ENCODE measurements around the gene ELK3. TPM values are rescaled to one million over a fixed set of nuclear protein-coding genes. Genes with fewer than 3 reads are reported as not detected.

Gene ELK3
- total RNA-seq, 4 donors from 2014 or later = 10.1 to 25.3 (median 23.4) TPM

GRCh38 chr12:96190413-96191108, 3.6 kb upstream of the ELK3 start:
- Histone ChIP-seq H3K27me3 (no peaks in the 10 kb centered on the region), H3K27ac (no peak overlapping the region), H3K4me1 (peaks cover 0 to 11% (median 0%) of the 10 kb centered on the region in 3 donors), H3K4me3 (no peak overlapping the region), H3K9me3 (peaks cover 0 to 3% (median 0%) of the 10 kb centered on the region in 3 donors), H3K36me3 (no peaks in the 10 kb centered on the region)
- WGBS, 2 donors (ENCODE audit: low coverage in 1 of 2) = 75% methylated on average over 4 to 5 of the region's 10 CpGs
- TF ChIP-seq, protein P1, sequence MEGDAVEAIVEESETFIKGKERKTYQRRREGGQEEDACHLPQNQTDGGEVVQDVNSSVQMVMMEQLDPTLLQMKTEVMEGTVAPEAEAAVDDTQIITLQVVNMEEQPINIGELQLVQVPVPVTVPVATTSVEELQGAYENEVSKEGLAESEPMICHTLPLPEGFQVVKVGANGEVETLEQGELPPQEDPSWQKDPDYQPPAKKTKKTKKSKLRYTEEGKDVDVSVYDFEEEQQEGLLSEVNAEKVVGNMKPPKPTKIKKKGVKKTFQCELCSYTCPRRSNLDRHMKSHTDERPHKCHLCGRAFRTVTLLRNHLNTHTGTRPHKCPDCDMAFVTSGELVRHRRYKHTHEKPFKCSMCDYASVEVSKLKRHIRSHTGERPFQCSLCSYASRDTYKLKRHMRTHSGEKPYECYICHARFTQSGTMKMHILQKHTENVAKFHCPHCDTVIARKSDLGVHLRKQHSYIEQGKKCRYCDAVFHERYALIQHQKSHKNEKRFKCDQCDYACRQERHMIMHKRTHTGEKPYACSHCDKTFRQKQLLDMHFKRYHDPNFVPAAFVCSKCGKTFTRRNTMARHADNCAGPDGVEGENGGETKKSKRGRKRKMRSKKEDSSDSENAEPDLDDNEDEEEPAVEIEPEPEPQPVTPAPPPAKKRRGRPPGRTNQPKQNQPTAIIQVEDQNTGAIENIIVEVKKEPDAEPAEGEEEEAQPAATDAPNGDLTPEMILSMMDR (IDR thresholded peaks at IDR 0.05) = no peak
- TF ChIP-seq POLR2A (IDR thresholded peaks at IDR 0.05) = no peak
- no peak for TF ChIP-seq EP300 (IDR thresholded peaks at IDR 0.05)
- no peak for ATAC-seq

DNA sequence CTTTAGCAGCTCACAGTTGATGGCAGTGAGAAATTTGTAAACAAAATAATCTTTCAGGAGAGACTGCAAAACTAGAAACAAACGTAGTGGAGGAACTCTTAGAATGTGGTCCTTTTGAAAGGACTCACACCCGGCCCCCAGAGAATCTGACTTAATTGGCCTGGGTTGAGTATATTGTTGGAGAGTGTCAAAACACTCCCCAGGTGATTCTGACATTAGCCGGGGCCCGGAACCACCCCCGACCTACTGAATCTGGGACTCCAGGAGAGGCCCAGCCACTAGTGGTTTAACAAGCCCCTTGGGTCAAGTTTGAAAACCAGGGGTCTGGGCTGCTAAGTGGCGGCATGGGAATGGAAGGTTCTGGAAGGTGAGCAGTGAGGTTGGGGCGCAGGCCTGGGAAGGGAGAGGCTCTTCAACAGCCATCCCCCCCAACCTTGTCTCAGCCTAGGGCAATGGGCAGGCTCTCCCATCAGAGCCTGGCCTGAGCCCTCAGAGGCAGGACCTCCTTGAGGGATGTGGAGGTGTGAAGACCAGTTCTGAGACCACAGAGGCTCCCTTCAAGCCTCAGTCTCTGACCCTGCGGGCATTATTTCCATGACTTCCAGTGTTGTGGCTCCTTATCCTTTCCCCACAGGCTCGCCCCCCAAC, 1.1 kb upstream of the ELK3 start:
- no peak for ATAC-seq
- Histone ChIP-seq H3K9me3 (no peaks in the 10 kb centered on the region), H3K4me3 (peak overlapping the region in 1 of 2 donors; percentile 82), H3K27ac (peak overlapping the region in 3 of 4 donors; percentile 84 to 90 (median 89)), H3K4me1 (peaks cover 0 to 32% (median 3%) of the 10 kb centered on the region in 3 donors), H3K27me3 (no peaks in the 10 kb centered on the region), H3K36me3 (no peaks in the 10 kb centered on the region)
- TF ChIP-seq, protein P1 (IDR thresholded peaks at IDR 0.05) = no peak
- TF ChIP-seq EP300 (IDR thresholded peaks at IDR 0.05) (no peak), POLR2AphosphoS5 (IDR thresholded peaks at IDR 0.05) (no peak), POLR2A (IDR thresholded peaks at IDR 0.05) (no peak)
- 77 to 84% methylated on average over 6 to 9 of the region's 9 CpGs for WGBS, 2 donors (ENCODE audit: low coverage in 1 of 2)

DNA sequence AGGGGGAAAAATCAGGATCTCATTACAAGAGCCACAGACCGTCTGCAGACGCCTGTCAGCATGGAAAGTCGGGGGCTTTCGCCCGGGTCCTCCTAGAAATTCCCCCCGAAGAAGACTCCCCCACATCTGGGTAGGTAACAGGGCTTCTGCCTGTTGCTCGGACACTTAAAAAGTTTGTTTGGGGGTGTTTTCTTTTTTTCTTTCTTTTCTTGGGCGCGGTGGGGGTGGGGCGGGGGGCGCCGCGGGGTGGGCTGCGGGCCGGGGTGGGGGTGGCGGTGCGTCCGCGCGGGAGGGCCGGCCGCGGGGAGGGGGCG, 358 bp downstream of the ELK3 start:
- WGBS, 2 donors (ENCODE audit: low coverage in 1 of 2) = 0% methylated on average over 5 to 7 of the region's 24 CpGs
- Histone ChIP-seq H3K4me3 (peak overlapping the region; percentile 68 to 82), H3K27me3 (no peaks in the 10 kb centered on the region), H3K9me3 (no peaks in the 10 kb centered on the region), H3K36me3 (no peaks in the 10 kb centered on the region), H3K27ac (peak overlapping the region; percentile 52 to 90 (median 86)), H3K4me1 (peaks cover 0 to 45% (median 3%) of the 10 kb centered on the region in 3 donors)
- ATAC-seq = no peak
- TF ChIP-seq POLR2AphosphoS5 (IDR thresholded peaks at IDR 0.05) (no peak), POLR2A (IDR thresholded peaks at IDR 0.05) (no peak), EP300 (IDR thresholded peaks at IDR 0.05) (no peak)
- TF ChIP-seq, protein P1 (IDR thresholded peaks at IDR 0.05) = no peak

DNA sequence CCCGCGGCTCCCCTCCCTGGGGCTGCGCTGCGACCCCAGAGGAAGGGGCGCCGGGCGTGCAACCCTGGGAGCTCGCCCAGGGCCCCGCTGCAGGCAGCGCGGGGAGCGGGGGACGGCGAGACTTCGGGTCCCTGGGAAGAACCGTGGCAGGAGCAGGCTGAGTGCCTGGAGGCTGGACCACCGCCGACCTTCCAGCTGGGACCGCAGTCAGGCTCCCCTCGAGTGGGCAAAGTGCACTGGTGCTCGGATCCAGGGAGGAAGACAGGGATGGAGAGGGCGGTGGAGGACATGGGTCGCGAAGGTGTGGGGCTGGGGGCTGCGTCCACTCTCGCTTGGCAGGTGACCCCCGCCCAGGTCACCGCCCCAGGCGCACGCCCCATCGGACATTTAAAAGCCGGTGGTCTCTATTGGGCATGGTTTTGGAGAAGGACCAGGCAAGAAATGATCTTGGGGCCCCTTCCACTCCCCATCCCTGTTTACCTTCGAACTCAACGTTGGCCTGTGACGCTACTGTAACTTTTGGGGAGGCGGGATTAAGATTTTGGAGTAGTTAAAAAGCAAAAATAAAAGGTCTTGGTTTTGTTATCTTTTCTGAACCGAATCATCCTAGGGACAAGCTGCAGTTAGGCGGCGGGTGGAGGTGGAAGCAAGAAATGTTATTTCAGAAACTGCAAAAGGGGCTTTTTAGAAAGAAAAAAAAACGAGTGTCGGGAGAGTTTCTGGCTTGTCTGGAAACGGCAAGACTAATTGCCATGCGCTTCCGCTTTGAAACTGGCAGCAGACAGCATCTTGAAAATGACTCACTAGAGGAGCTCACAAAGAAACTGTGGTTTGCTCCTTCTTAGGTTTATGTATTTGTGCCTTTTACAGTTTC, 1.0 kb downstream of the ELK3 start:
- no peak for ATAC-seq
- no peaks in the 10 kb centered on the region for H3K9me3 ChIP-seq
- H3K4me3 ChIP-seq = peak overlapping the region; percentile 68 to 82
- H3K27ac ChIP-seq = peak overlapping the region; percentile 40 to 90 (median 86)
- H3K27me3 ChIP-seq = no peaks in the 10 kb centered on the region
- no peaks in the 10 kb centered on the region for H3K36me3 ChIP-seq
- peaks cover 0 to 45% (median 3%) of the 10 kb centered on the region in 3 donors for H3K4me1 ChIP-seq
- TF ChIP-seq POLR2A (IDR thresholded peaks at IDR 0.05) (no peak), POLR2AphosphoS5 (IDR thresholded peaks at IDR 0.05) (no peak), EP300 (IDR thresholded peaks at IDR 0.05) (no peak)
- TF ChIP-seq, protein P1 (IDR thresholded peaks at IDR 0.05) = no peak
- 0 to 1% methylated on average over 12 to 13 of the region's 44 CpGs for WGBS, 2 donors (ENCODE audit: low coverage in 1 of 2)
